Measurements from ENCODE around the gene NCF4. TPM values are rescaled to one million over a fixed set of nuclear protein-coding genes. Genes with fewer than 3 reads are reported as not detected.

NCF4 gene
- total RNA-seq, 1 donor from 2014 or later = 120 TPM

GRCh38 chr22:36872084-36872483 lies 11.3 kb downstream of the NCF4 start:
- H3K4me3 Mint-ChIP-seq = no peak overlapping the region
- H3K27me3 Mint-ChIP-seq = no peaks in the 10 kb centered on the region
- peaks cover 93% of the 10 kb centered on the region for H3K36me3 Mint-ChIP-seq (ENCODE audit: low read depth)
- CTCF ChIA-PET = interaction anchor here (1.6 kb wide), 1 partner anchor 16 kb away, joined by 5 read pairs; no protein-coding TSS in a partner anchor
- POLR2A ChIA-PET = interaction anchor here (0.6 to 1.4 kb wide), 2 partner anchors 11 to 36 kb away, joined by 4 to 8 read pairs; partner anchors contain the start of gene NCF4
- DNase-seq (no peak), ATAC-seq (ENCODE audit: low read depth) (no peak)
- peaks cover 19% of the 10 kb centered on the region for H3K4me1 Mint-ChIP-seq
- no peaks in the 10 kb centered on the region for H3K9me3 Mint-ChIP-seq
- intact Hi-C loops (cut with micrococcal nuclease) = no loop called here
- no peak for TF ChIP-seq CTCF (IDR thresholded peaks at IDR 0.05)
- H3K27ac Mint-ChIP-seq = peak overlapping the region; percentile 88

- peaks cover 92% of the 10 kb centered on the region for H3K36me3 Mint-ChIP-seq (ENCODE audit: low read depth)
- H3K27me3 Mint-ChIP-seq = no peaks in the 10 kb centered on the region
- H3K9me3 Mint-ChIP-seq = no peaks in the 10 kb centered on the region
- DNase-seq (no peak), ATAC-seq (ENCODE audit: low read depth) (no peak)
- TF ChIP-seq CTCF (IDR thresholded peaks at IDR 0.05) = no peak
- ChIA-PET CTCF (interaction anchor here (1.0 to 1.8 kb wide), 2 partner anchors 15 to 17 kb away, joined by 4 to 5 read pairs; no protein-coding TSS in a partner anchor), POLR2A (interaction anchor here (1.0 to 2.0 kb wide), 4 partner anchors 8 to 54 kb away, joined by 4 to 11 read pairs (median 6); no protein-coding TSS in a partner anchor)
- peak overlapping the region; percentile 88 for H3K27ac Mint-ChIP-seq
- no peak overlapping the region for H3K4me3 Mint-ChIP-seq
- intact Hi-C loops (cut with micrococcal nuclease) = no loop called here
- H3K4me1 Mint-ChIP-seq = peaks cover 19% of the 10 kb centered on the region
Measured at GRCh38 chr22:36872866-36873498, 12.2 kb downstream of the NCF4 start.

GRCh38 chr22:36873614-36874308 lies 13.0 kb downstream of the NCF4 start:
- Mint-ChIP-seq H3K4me3 (peak overlapping the region; percentile 28), H3K4me1 (peaks cover 16% of the 10 kb centered on the region), H3K27ac (peak overlapping the region; percentile 88), H3K27me3 (no peaks in the 10 kb centered on the region), H3K36me3 (ENCODE audit: low read depth) (peaks cover 92% of the 10 kb centered on the region), H3K9me3 (no peaks in the 10 kb centered on the region)
- no peak for DNase-seq
- ChIA-PET POLR2A (interaction anchor here (0.7 to 2.0 kb wide), 6 partner anchors 9 to 759 kb away, joined by 3 to 11 read pairs (median 4); no protein-coding TSS in a partner anchor), CTCF (interaction anchor here (0.6 to 1.8 kb wide), 3 partner anchors 13 to 18 kb away, joined by 3 to 5 read pairs (median 4); partner anchors contain the start of gene NCF4)
- no peak for TF ChIP-seq CTCF (IDR thresholded peaks at IDR 0.05)
- ATAC-seq (ENCODE audit: low read depth) = peak; percentile 76
- intact Hi-C loops (cut with micrococcal nuclease) = loop anchor here (2.0 kb wide), 1 partner anchor 13 kb away; the partner anchor contains the start of gene NCF4

- DNase-seq = no peak
- intact Hi-C loops (cut with micrococcal nuclease) = loop anchor here (2.0 kb wide), 1 partner anchor 14 kb away; the partner anchor contains the start of gene NCF4
- no peaks in the 10 kb centered on the region for H3K27me3 Mint-ChIP-seq
- H3K4me1 Mint-ChIP-seq = peaks cover 16% of the 10 kb centered on the region
- peak overlapping the region; percentile 88 for H3K27ac Mint-ChIP-seq
- H3K4me3 Mint-ChIP-seq = no peak overlapping the region
- no peak for TF ChIP-seq CTCF (IDR thresholded peaks at IDR 0.05)
- ChIA-PET CTCF (interaction anchor here (0.6 to 1.8 kb wide), 2 partner anchors 14 to 18 kb away, joined by 3 to 5 read pairs; partner anchors contain the start of gene NCF4), POLR2A (interaction anchor here (0.7 to 2.0 kb wide), 6 partner anchors 9 to 759 kb away, joined by 3 to 11 read pairs (median 4); no protein-coding TSS in a partner anchor)
- ATAC-seq (ENCODE audit: low read depth) = no peak
- H3K9me3 Mint-ChIP-seq = no peaks in the 10 kb centered on the region
- H3K36me3 Mint-ChIP-seq (ENCODE audit: low read depth) = peaks cover 91% of the 10 kb centered on the region
Measured at GRCh38 chr22:36874309-36874696, 13.5 kb downstream of the NCF4 start.
